DMS114 treated with DMSO at 0.1 percent for 48 hours (cell line): ENCODE results near the gene KIF5C.

Source experiments
- DNase-seq: peaks from one replicate; lab custom pipeline; 2025; ENCODE audit not compliant: unreplicated experiment; lab: John Stamatoyannopoulos, UW

The KIF5C gene

DNA sequence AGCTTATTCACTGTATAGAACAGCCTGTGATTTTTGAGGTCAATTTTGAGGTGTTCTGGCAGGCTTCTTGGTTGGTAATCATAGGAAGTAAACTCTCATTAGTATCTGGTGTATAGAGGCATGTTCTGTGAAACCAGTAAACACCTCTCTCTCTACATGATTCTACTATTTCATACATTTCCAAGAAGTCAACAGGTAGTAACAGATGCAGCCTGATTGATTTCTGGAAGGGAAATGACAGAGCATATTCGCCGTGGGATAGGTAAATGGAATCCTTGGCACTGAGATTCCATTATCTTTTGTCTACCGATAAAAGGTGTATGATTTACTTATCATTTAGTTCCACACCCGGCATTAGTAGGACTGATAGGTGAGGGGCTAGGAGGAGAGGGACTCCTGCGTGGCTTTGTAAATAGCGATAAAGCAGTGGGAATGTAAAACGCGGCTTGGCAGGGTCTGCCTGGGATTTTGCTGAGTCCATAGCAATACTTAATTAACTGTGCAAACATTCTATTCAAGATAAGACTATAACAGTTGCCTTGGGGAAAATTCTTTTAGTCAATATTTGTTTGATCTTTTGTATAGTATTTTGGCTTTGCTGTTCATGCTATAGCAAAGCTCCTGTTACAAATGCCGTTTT lies 195.8 kb downstream of the KIF5C start:
- no peak for DNase-seq

DNA sequence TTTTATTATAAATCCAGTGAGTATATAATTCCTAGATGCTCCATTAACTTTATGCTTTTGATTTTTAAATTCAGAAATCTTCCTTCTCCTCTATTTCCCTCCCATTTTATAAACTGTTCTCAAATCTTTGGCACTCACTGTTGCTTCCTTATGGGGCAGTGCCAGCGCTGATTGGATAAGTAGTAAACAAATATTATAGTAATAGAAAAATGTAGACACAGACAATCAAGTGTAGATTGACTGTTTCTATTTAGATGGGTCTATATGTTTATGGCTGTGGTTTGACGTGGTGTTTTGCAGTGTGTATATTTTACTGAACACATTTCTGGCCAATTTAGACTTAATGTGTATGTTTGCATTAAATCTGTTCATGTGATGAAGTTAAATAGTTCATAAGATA lies 200.1 kb downstream of the KIF5C start:
- no peak for DNase-seq

DNA sequence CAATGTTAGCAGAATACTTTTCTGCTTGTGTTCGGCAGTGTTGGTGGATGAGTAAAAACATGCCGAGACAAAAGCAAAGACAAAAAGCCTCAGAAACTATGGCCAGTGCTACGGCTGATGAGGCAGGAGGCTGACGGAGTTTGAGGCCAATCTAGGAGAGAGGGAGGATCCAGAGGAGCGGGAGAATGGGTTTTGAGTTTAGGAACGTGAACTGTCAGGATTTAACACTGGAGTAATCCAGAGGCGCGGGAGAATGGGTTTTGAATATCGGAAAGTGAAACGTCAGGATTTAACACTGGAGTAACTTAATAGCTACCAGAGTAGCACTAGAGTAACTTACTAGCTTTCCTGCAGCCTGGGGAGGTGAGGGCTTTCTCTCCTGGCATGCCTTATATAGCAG lies 200.8 kb downstream of the KIF5C start:
- DNase-seq = no peak
